A549 treated with CpdA at 1 μM for 4 hours (cell line): ENCODE results near the gene PALM. TPM values are rescaled to one million over a fixed set of nuclear protein-coding genes. Genes with fewer than 3 reads are reported as not detected.

Experiments used
- total RNA-seq: library from RNA; stranded (reverse); fragments of 200-300 nt; extraction: Qiagen RNA extraction; gene quantifications from 5 replicates; pipeline ENCODE4 v1.2.3, GENCODE V29; 2022; ENCODE audit warnings: low read depth

The PALM gene
- total RNA-seq = 10.0 to 17.7 TPM (median 15.2 TPM) in 5 replicates

GRCh38 chr19:708154-709143 is at the start of gene PALM:
TSS of gene PALM (plus strand) at chr19:708935. CDS start at chr19:709147, 212 bp downstream.

GRCh38 chr19:662962-663681 is 45.6 kb upstream of the PALM start, which contains the start of gene RNF126:
TSS of gene RNF126 (minus strand) at chr19:663214. CDS start at chr19:663121, 93 bp downstream.

GRCh38 chr19:676339-677105 is 32.2 kb upstream of the PALM start, which contains the start of gene FSTL3:
TSS of gene FSTL3 (plus strand) at chr19:676392. CDS start at chr19:676424, 32 bp downstream.

GRCh38 chr19:695352-695949 is 13.3 kb upstream of the PALM start, which contains the start of gene PRSS57:
TSS of gene PRSS57 (minus strand) at chr19:695452. CDS start at chr19:695430, 22 bp downstream.

GRCh38 chr19:750640-751423 is 42.1 kb downstream of the PALM start, which contains the start of gene MISP:
TSS of gene MISP (plus strand) at chr19:751112. CDS start at chr19:756947, 5,835 bp downstream.

GRCh38 chr19:796692-797527 is 88.2 kb downstream of the PALM start, which contains the start of gene PTBP1:
TSS of gene PTBP1 (plus strand) at chr19:797452. CDS start at chr19:797498, 46 bp downstream.

Other genes with a start within 250 kb of the PALM start
- 0.71 to 1.3 TPM (median 0.85 TPM) in 5 replicates for gene SHC2, start 247.9 kb upstream of the PALM start, total RNA-seq
- gene MADCAM1, start 212.4 kb upstream of the PALM start, total RNA-seq = 0.28 to 0.46 TPM (median 0.35 TPM) in 4 of 5 replicates, not detected in the other
- 11.5 to 18.7 TPM (median 16.6 TPM) in 5 replicates for gene TPGS1, start 201.4 kb upstream of the PALM start, total RNA-seq
- 63.8 to 108 TPM (median 105 TPM) in 5 replicates for gene CDC34, start 177.2 kb upstream of the PALM start, total RNA-seq
- gene GZMM, start 164.9 kb upstream of the PALM start, total RNA-seq = 0.46 to 0.57 TPM (median 0.47 TPM) in 4 of 5 replicates, not detected in the other
- gene BSG, start 136.3 kb upstream of the PALM start, total RNA-seq = 654 to 745 TPM (median 712 TPM) in 5 replicates
- 28.0 to 41.1 TPM (median 39.0 TPM) in 5 replicates for gene HCN2, start 119.1 kb upstream of the PALM start, total RNA-seq
- 79.8 to 102 TPM (median 97.1 TPM) in 5 replicates for gene POLRMT, start 75.4 kb upstream of the PALM start, total RNA-seq
- gene FGF22, start 69.1 kb upstream of the PALM start, total RNA-seq = 0.58 to 1.1 TPM (median 0.88 TPM) in 5 replicates
- 54.9 to 71.5 TPM (median 67.0 TPM) in 5 replicates for gene RNF126, start 45.7 kb upstream of the PALM start, total RNA-seq
- 118 to 154 TPM (median 135 TPM) in 5 replicates for gene FSTL3, start 32.5 kb upstream of the PALM start, total RNA-seq
- gene PRSS57, start 13.5 kb upstream of the PALM start, total RNA-seq = 0.13 TPM in 1 of 5 replicates, not detected in the others
- gene MISP, start 42.2 kb downstream of the PALM start, total RNA-seq = 75.0 to 98.0 TPM (median 94.7 TPM) in 5 replicates
- 223 to 257 TPM (median 229 TPM) in 5 replicates for gene PTBP1, start 88.5 kb downstream of the PALM start, total RNA-seq
- 2.7 to 5.0 TPM (median 4.1 TPM) in 5 replicates for gene PLPPR3, start 113.0 kb downstream of the PALM start, total RNA-seq
- 0.08 to 0.21 TPM (median 0.19 TPM) in 4 of 5 replicates, not detected in the other for gene AZU1, start 118.9 kb downstream of the PALM start, total RNA-seq
- gene PRTN3, start 132.1 kb downstream of the PALM start, total RNA-seq = 0.21 to 0.36 TPM (median 0.29 TPM) in 4 of 5 replicates, not detected in the other
- not detected in 5 replicates for gene ELANE, start 143.4 kb downstream of the PALM start, total RNA-seq
- gene CFD, start 150.7 kb downstream of the PALM start, total RNA-seq = 8.5 to 21.1 TPM (median 18.0 TPM) in 5 replicates
- gene MED16, start 184.3 kb downstream of the PALM start, total RNA-seq = 11.0 to 24.5 TPM (median 19.4 TPM) in 5 replicates
- not detected in 5 replicates for gene RNU6-9, start 184.5 kb downstream of the PALM start, total RNA-seq
- 26.7 to 41.0 TPM (median 37.5 TPM) in 5 replicates for gene R3HDM4, start 204.3 kb downstream of the PALM start, total RNA-seq
- gene KISS1R, start 208.4 kb downstream of the PALM start, total RNA-seq = 0.38 to 0.48 TPM (median 0.46 TPM) in 4 of 5 replicates, not detected in the other
- 2.9 to 5.8 TPM (median 5.2 TPM) in 5 replicates for gene ARID3A, start 217.1 kb downstream of the PALM start, total RNA-seq